SK-N-SH (cell line): ENCODE data around the gene GGCT. TPM values are rescaled to one million over a fixed set of nuclear protein-coding genes. Genes with fewer than 3 reads are reported as not detected.

Experiments used
- CTCF ChIA-PET: fragments of 300-600, 350-600 bp; formaldehyde crosslinking; extraction: SDS; loops from one replicate; lab custom pipeline; 2021; lab: Yijun Ruan, JAX
- POLR2A ChIA-PET: fragments of 350-600 bp; sonication (Branson Sonifier 250); formaldehyde crosslinking; extraction: SDS; loops from one replicate; lab custom pipeline; 2020; ENCODE audit warnings: antibody characterized with exemption, inconsistent platforms; lab: Yijun Ruan, JAX
- DNase-seq: peaks from one replicate; pipeline ENCODE4 v3.0.0; 2012
- H2AFZ ChIP-seq: fragments of 200-600 bp; sonication (generic); 2 replicates; pipeline ENCODE4 v1.8.1; 2016; ENCODE audit warnings: antibody characterized with exemption, mild to moderate bottlenecking, low read depth
- H3F3A ChIP-seq: fragments of 200-600 bp; sonication (generic); replicated peaks from 2 replicates; pipeline ENCODE3; 2016; ENCODE audit warnings: antibody characterized with exemption, mild to moderate bottlenecking; ENCODE audit not compliant: insufficient read depth
- H3K27ac ChIP-seq, 2 experiments: fragments of 200-500 bp in 1 of 2; fragments of 200-600 bp in 1 of 2; sonication (Bioruptor generic) in 1 of 2; sonication (generic), shearing (Covaris generic) in 1 of 2; 2 replicates each; pipeline versions ENCODE4 v1.5.1 to v1.6.1; 2014 to 2016; ENCODE audit warnings: low read depth in 2 of 2, inconsistent platforms in 1 of 2, low read length in 1 of 2, mild to moderate bottlenecking in 1 of 2, mixed read lengths in 1 of 2
- H3K27me3 ChIP-seq: fragments of 200-600 bp; sonication (generic), shearing (Covaris generic); 2 replicates; pipeline ENCODE4 v1.6.1; 2016; ENCODE audit warnings: mixed run types; ENCODE audit not compliant: insufficient read depth
- H3K36me3 ChIP-seq, 2 experiments: fragments of 200-500 bp in 1 of 2; fragments of 200-600 bp in 1 of 2; sonication (Bioruptor generic) in 1 of 2; sonication (generic) in 1 of 2; replicated peaks in 1 of 2; 2 replicates each; pipeline versions ENCODE3 to v1.5.1; 2014 to 2016; ENCODE audit warnings: low read length in 1 of 2, mild to moderate bottlenecking in 1 of 2; ENCODE audit not compliant: insufficient read depth in 2 of 2, control insufficient read depth in 1 of 2
- H3K4me1 ChIP-seq, 2 experiments: fragments of 200-500 bp in 1 of 2; fragments of 200-600 bp in 1 of 2; sonication (Bioruptor generic) in 1 of 2; sonication (generic), shearing (Covaris generic) in 1 of 2; 2 replicates each; pipeline versions ENCODE4 v1.5.1 to v1.6.1; 2014 to 2016; ENCODE audit warnings: low read depth in 1 of 2, low read length in 1 of 2, mixed run types in 1 of 2; ENCODE audit not compliant: insufficient read depth in 2 of 2, control insufficient read depth in 1 of 2
- H3K4me2 ChIP-seq: fragments of 200-600 bp; sonication (generic), shearing (Covaris generic); 2 replicates; pipeline ENCODE4 v1.6.1; 2017; ENCODE audit warnings: mixed run types
- H3K4me3 ChIP-seq, 2 experiments: fragments of 200-500 bp in 1 of 2; fragments of 200-600 bp in 1 of 2; sonication (Bioruptor generic) in 1 of 2; sonication (generic), shearing (Covaris generic) in 1 of 2; 2 replicates each; pipeline versions ENCODE4 v1.5.1 to v1.8.1; 2014 to 2016; ENCODE audit warnings: low read depth in 2 of 2, inconsistent platforms in 1 of 2, low read length in 1 of 2, mild to moderate bottlenecking in 1 of 2, mixed read lengths in 1 of 2, moderate library complexity in 1 of 2
- H3K79me2 ChIP-seq: fragments of 200-600 bp; sonication (generic); 2 replicates; pipeline ENCODE4 v1.8.1; 2017; ENCODE audit warnings: mild to moderate bottlenecking; ENCODE audit not compliant: insufficient read depth
- H3K9ac ChIP-seq: fragments of 200-600 bp; sonication (generic); 2 replicates; pipeline ENCODE4 v1.6.1; 2017; ENCODE audit warnings: mixed run types
- H3K9me2 ChIP-seq: fragments of 200-600 bp; sonication (generic); 2 replicates; pipeline ENCODE4 v1.6.1; 2017; ENCODE audit warnings: mixed run types
- H3K9me3 ChIP-seq: fragments of 200-600 bp; sonication (generic); 2 replicates; pipeline ENCODE4 v1.6.1; 2017; ENCODE audit warnings: mixed run types, mild to moderate bottlenecking, moderate library complexity
- H4K20me1 ChIP-seq: fragments of 200-600 bp; sonication (generic); 2 replicates; pipeline ENCODE4 v1.6.1; 2017; ENCODE audit warnings: mild to moderate bottlenecking, mixed run types; ENCODE audit not compliant: insufficient read depth
- CHD2 ChIP-seq: fragments of 150-350 bp; IDR thresholded peaks from 2 replicates; pipeline ENCODE4 v1.6.1; 2018; ENCODE audit warnings: low read length; ENCODE audit not compliant: partially characterized antibody
- CTCF ChIP-seq: fragments of 200-600 bp; sonication (generic); IDR thresholded peaks from 2 replicates; pipeline ENCODE4 v1.6.1; 2017; ENCODE audit warnings: antibody characterized with exemption, mild to moderate bottlenecking, moderate library complexity
- ELF1 ChIP-seq: IDR thresholded peaks from 2 replicates; pipeline ENCODE4 v1.4.0; 2012
- EP300 ChIP-seq, 2 experiments: IDR thresholded peaks; 2 replicates each; pipeline versions ENCODE4 v1.4.0 to v1.6.1; 2012; ENCODE audit warnings: borderline replicate concordance in 1 of 2, low read depth in 1 of 2, low read length in 1 of 2
- FOXJ3 ChIP-seq: sonication (generic); formaldehyde crosslinking; IDR thresholded peaks from 2 replicates; pipeline ENCODE4 v1.5.1; 2020; ENCODE audit warnings: mild to moderate bottlenecking, missing genetic modification reagents
- FOXM1 ChIP-seq: IDR thresholded peaks from 2 replicates; pipeline ENCODE4 v1.4.0; 2012; ENCODE audit warnings: low read depth, mild to moderate bottlenecking
- GABPA ChIP-seq: IDR thresholded peaks from 2 replicates; pipeline ENCODE4 v1.4.0; 2012; ENCODE audit warnings: low read depth, mild to moderate bottlenecking
- GATA2 ChIP-seq: sonication (generic); formaldehyde crosslinking; IDR thresholded peaks from 2 replicates; pipeline ENCODE4 v1.5.0; 2020; ENCODE audit warnings: mild to moderate bottlenecking, missing genetic modification reagents
- IRF3 ChIP-seq: fragments of 150-350 bp; IDR thresholded peaks from 2 replicates; pipeline ENCODE4 v1.6.1; 2016; ENCODE audit warnings: mild to moderate bottlenecking, low read depth, low read length
- MEF2A ChIP-seq: IDR thresholded peaks from 2 replicates; pipeline ENCODE4 v1.4.0; 2012; ENCODE audit warnings: low read depth, borderline replicate concordance
- NFIC ChIP-seq: IDR thresholded peaks from 2 replicates; pipeline ENCODE4 v1.4.0; 2012; ENCODE audit warnings: borderline replicate concordance
- REST ChIP-seq: IDR thresholded peaks from 2 replicates; pipeline ENCODE4 v1.6.1; 2012; ENCODE audit warnings: mild to moderate bottlenecking, low read depth, low read length, moderate library complexity
- RFX5 ChIP-seq: IDR thresholded peaks from 2 replicates; pipeline ENCODE4 v1.6.1; 2012; ENCODE audit warnings: mild to moderate bottlenecking, improper control_type of control experiment, low read length
- SIN3A ChIP-seq: IDR thresholded peaks from 2 replicates; pipeline ENCODE4 v1.6.1; 2012; ENCODE audit warnings: low read depth, mild to moderate bottlenecking, low read length, moderate library complexity, borderline replicate concordance
- TAF1 ChIP-seq: IDR thresholded peaks from 2 replicates; pipeline ENCODE4 v1.6.1; 2012; ENCODE audit warnings: low read depth, mild to moderate bottlenecking, low read length, moderate library complexity, borderline replicate concordance
- TEAD4 ChIP-seq: IDR thresholded peaks from 2 replicates; pipeline ENCODE4 v1.4.0; 2012; ENCODE audit warnings: mild to moderate bottlenecking, borderline replicate concordance; ENCODE audit not compliant: insufficient read depth
- USF1 ChIP-seq: IDR thresholded peaks from 2 replicates; pipeline ENCODE4 v1.4.0; 2012; ENCODE audit warnings: low read depth, borderline replicate concordance
- YY1 ChIP-seq: IDR thresholded peaks from 2 replicates; pipeline ENCODE4 v1.4.0; 2012; ENCODE audit warnings: low read depth, mild to moderate bottlenecking
- WGBS: methylation state at CpG from one replicate; pipeline ENCODE4 v1.1.6; 2017; ENCODE audit warnings: low lambda C conversion rate; 5-methylcytosine and 5-hydroxymethylcytosine counted together
- polyA plus RNA-seq, 3 experiments: library from polyadenylated mRNA; depleted of rRNA; stranded (reverse); fragments of >200 nt; gene quantifications; 2 replicates each; pipeline ENCODE4 v1.2.3, GENCODE V29; 2012

The GGCT gene
- polyA plus RNA-seq, 1 of the 3 experiments (the other 2 are of a cell fraction): 20.8 TPM

- TF ChIP-seq REST (no peak), GATA2 (CRISPR knock-in tag) (no peak), MEF2A (no peak), IRF3 (no peak)
Measured at GRCh38 chr7:30546596-30546995, 42.0 kb upstream of the GGCT start (continued).

- no peaks in the 10 kb centered on the region for H4K20me1 ChIP-seq
- no peaks in the 10 kb centered on the region for H3K79me2 ChIP-seq
- H2AFZ ChIP-seq: no peak overlapping the region
- no peak overlapping the region for H3K9ac ChIP-seq
- peaks cover 5% of the 10 kb centered on the region; the same call in 1 of the 2 replicates for H3K9me3 ChIP-seq
- H3K4me3 ChIP-seq: no peak overlapping the region
- H3K9me2 ChIP-seq: no peaks in the 10 kb centered on the region
- no peaks in the 10 kb centered on the region for H3F3A ChIP-seq
- no peak for DNase-seq
- WGBS: 67% methylated on average over 5 of the region's 5 CpGs
- no peak overlapping the region for H3K4me2 ChIP-seq
- no peaks in the 10 kb centered on the region for H3K36me3 ChIP-seq
- no peaks in the 10 kb centered on the region for H3K27me3 ChIP-seq
- ChIA-PET POLR2A (no interaction called here), CTCF (interaction anchor here (0.6 to 11.4 kb wide), 12 partner anchors 10 to 381 kb away, joined by 3 to 294 read pairs (median 6); partner anchors contain the start of gene ZNRF2)
- peaks cover 2 to 11% of the 10 kb centered on the region in 2 experiments; a peak in 3 of 4 replicates for H3K4me1 ChIP-seq
- no peak overlapping the region; a peak in 1 of 4 replicates for H3K27ac ChIP-seq
- TF ChIP-seq TAF1: no peak
- no peak for TF ChIP-seq GABPA
- TF ChIP-seq TEAD4: no peak
- TF ChIP-seq ELF1: no peak
- TF ChIP-seq NFIC: no peak
- TF ChIP-seq FOXJ3: no peak
- no peak for TF ChIP-seq SIN3A
- no peak for TF ChIP-seq EP300 (IDR thresholded peaks at IDR 0.05; ENCODE audit: borderline replicate concordance in 1 of 2, low read depth in 1 of 2, low read length in 1 of 2)
- no peak for TF ChIP-seq RFX5
- TF ChIP-seq GATA2 (CRISPR knock-in tag): no peak
- no peak for TF ChIP-seq CHD2
- TF ChIP-seq FOXM1: no peak
- no peak for TF ChIP-seq YY1
- no peak for TF ChIP-seq USF1
- TF ChIP-seq REST: no peak
- TF ChIP-seq MEF2A: no peak
- no peak for TF ChIP-seq CTCF
Measured at GRCh38 chr7:30545791-30546555, 41.3 kb upstream of the GGCT start.
